Breast epithelium (tissue), 3 donors: ENCODE data around the gene RNF224.

ENCODE experiments used
- POLR2A ChIP-seq: fragments of 450-650 bp; IDR thresholded peaks from one replicate; pipeline ENCODE4 v1.6.1; 2016; ENCODE audit warnings: antibody characterized with exemption, mild to moderate bottlenecking, moderate library complexity
- POLR2AphosphoS5 ChIP-seq, 3 donors: sonication (generic); formaldehyde crosslinking; IDR thresholded peaks; one replicate each; pipeline ENCODE4 v1.6.1; 2017; ENCODE audit warnings: antibody characterized with exemption in 3 of 3

DNA sequence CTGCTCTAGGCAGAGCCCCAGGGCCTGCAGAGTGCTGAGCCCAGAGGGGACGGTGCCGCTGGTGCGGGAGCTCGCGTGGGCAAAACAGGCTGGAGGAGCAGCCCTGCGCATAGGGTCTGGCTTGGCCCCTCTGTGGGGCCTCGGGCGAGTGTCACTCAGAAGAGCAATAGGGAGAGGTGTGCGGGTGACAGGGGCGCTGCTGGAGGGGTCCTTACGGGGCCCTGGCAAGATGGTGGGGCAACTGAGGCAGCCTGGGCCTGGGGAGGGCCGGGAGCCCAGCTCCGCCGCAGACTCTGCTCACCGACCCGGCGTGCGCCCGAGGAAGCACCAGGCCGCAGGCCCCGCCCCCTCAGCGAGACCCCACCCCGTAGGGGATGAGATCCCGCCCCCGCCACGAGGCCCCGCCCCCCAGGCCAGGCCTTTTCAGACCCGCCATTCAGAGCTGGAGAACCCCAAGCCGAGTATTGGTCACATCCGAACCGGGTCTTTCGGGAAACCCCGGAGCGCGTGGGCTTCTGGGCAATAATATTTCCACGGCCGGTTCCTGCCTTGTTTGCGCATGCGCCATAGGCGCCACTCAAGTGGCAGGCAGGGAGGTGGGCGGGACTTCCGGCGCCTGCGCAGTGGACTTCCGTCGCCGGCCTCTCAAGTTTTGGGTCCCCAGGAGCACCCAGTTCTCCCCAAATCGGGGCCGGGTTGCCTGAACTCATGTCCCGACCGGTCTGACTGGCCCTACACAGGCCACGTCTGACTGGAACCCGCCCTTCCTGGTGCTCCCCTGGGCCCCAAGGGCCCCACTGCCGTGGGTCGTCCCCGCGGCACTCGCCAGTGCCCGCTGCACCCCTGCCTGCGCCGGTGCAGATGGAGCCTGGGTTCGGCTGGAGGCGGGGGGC, 4.0 kb upstream of the RNF224 start:
- TF ChIP-seq POLR2AphosphoS5 (IDR thresholded peaks at IDR 0.05) (no peak), POLR2A (peak; percentile 39)
